Right lobe of liver (tissue), 4 donors: Measurements from ENCODE around the gene PAPLN.

Source experiments
- CTCF ChIP-seq, 4 donors: fragments of 200-600 bp in 3 of 4; fragments of 450-650 bp in 1 of 4; IDR thresholded peaks; one replicate each; pipeline versions ENCODE4 v1.5.1 to v1.8.0; 2016 to 2022; ENCODE audit warnings: antibody characterized with exemption in 4 of 4, mild to moderate bottlenecking in 2 of 4
- POLR2A ChIP-seq: fragments of 450-650 bp; IDR thresholded peaks from one replicate; pipeline ENCODE4 v1.6.1; 2017; ENCODE audit warnings: antibody characterized with exemption, mild to moderate bottlenecking
- donor health status: DM: no; HTN: no; CAD: no.
- donor health status: DM: no; HTN: no; CAD: no.
- donor health status: DM: no; HTN: yes; CAD: no.

- TF ChIP-seq CTCF (IDR thresholded peaks at IDR 0.05) (no peak), POLR2A (no peak)
These were observed 33.8 kb upstream of the PAPLN start for GRCh38 chr14:73203527-73203926.
